HepG2 (cell line): Measurements from ENCODE around the gene KCNIP4.

ENCODE experiments used
- ADNP ChIP-seq: sonication (generic); formaldehyde crosslinking; IDR thresholded peaks from 2 replicates; pipeline ENCODE4 v1.4.0; 2020; ENCODE audit warnings: missing genetic modification reagents
- AHR ChIP-seq: IDR thresholded peaks from 2 replicates; pipeline ENCODE4 v1.6.1; 2018; ENCODE audit warnings: missing genetic modification reagents, missing compliant biosample characterization
- ATF3 ChIP-seq: sonication (generic); formaldehyde crosslinking; IDR thresholded peaks from 2 replicates; pipeline ENCODE4 v1.4.0; 2020; ENCODE audit warnings: missing genetic modification reagents
- CERS6 ChIP-seq: sonication (generic); formaldehyde crosslinking; IDR thresholded peaks from 2 replicates; pipeline ENCODE4 v1.5.0; 2020; ENCODE audit warnings: missing genetic modification reagents
- POLR2A ChIP-seq, 2 experiments: IDR thresholded peaks; 2 replicates each; pipeline ENCODE4 v1.6.1; 2011; ENCODE audit warnings: low read depth in 2 of 2, low read length in 2 of 2, mild to moderate bottlenecking in 1 of 2, moderate library complexity in 1 of 2; ENCODE audit not compliant: insufficient read depth in 1 of 2
- ZNF562 ChIP-seq: sonication (generic); formaldehyde crosslinking; IDR thresholded peaks from 2 replicates; pipeline ENCODE4 v1.8.0; 2022; ENCODE audit warnings: missing genetic modification reagents, borderline replicate concordance

- TF ChIP-seq CERS6 (no peak), ZNF562 (CRISPR knock-in tag) (no peak), ATF3 (no peak), AHR (CRISPR knock-in tag) (no peak), POLR2A (IDR thresholded peaks at IDR 0.05; ENCODE audit: insufficient read depth in 1 of 2, low read depth in 2 of 2, low read length in 2 of 2) (no peak), ADNP (CRISPR knock-in tag) (no peak)
Measured at GRCh38 chr4:21628916-21629610, 319.5 kb downstream of the KCNIP4 start.
